ENCODE measurements around the gene NTSR1.

NTSR1 gene

GRCh38 chr20:62700261-62700930 is 8.2 kb upstream of the NTSR1 start:
- TF ChIP-seq, protein P1, sequence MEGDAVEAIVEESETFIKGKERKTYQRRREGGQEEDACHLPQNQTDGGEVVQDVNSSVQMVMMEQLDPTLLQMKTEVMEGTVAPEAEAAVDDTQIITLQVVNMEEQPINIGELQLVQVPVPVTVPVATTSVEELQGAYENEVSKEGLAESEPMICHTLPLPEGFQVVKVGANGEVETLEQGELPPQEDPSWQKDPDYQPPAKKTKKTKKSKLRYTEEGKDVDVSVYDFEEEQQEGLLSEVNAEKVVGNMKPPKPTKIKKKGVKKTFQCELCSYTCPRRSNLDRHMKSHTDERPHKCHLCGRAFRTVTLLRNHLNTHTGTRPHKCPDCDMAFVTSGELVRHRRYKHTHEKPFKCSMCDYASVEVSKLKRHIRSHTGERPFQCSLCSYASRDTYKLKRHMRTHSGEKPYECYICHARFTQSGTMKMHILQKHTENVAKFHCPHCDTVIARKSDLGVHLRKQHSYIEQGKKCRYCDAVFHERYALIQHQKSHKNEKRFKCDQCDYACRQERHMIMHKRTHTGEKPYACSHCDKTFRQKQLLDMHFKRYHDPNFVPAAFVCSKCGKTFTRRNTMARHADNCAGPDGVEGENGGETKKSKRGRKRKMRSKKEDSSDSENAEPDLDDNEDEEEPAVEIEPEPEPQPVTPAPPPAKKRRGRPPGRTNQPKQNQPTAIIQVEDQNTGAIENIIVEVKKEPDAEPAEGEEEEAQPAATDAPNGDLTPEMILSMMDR (IDR thresholded peaks at IDR 0.05; ENCODE audit: extremely low read depth, missing control alignments), result no peak
- DNase-seq (ENCODE audit: low spot score), result no peak

DNA sequence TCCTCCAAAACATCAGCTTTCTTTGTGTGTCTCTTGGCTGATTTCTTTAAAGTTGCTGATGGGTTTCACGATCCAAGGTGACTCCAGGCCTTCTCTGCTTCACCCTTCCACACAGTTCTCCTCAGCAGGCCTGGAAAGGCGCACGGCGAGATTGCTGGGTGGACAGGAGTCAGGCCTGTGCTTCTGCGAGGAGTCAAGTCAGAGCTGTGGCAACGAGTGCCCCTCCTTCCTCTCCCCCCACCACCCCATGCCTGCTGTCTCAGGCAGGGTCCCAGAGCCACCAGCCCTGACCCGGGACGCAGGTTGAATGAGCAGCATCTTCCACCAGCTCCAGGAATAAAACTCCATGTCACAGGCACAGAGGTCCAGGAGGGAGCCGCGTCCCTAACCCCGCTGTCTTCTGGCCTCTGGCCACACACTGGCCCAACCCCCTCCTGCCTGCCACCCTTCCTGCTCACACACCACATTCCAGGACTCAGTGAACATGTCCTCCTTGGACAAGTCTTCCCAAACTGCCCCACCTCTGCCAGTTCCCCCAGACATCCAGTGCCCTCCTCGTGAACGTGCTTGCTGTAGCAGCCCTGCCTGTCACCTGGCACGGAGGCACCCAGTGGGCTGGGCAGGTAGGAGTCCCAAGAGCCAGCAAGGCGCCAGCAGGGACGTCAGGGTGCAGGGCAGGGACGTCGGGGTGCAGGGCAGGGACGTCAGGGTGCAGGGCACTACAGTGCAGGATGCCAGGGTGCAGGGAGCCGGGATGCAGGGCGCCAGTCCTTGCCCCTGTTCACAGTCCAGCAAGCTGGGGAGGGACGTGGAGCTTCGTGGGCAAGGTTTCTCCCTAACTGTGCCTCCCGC is 7.2 kb upstream of the NTSR1 start:
- TF ChIP-seq, protein P1 (IDR thresholded peaks at IDR 0.05; ENCODE audit: extremely low read depth, missing control alignments), result no peak

GRCh38 chr20:62702013-62702300 is 6.7 kb upstream of the NTSR1 start:
- TF ChIP-seq, protein P1 (IDR thresholded peaks at IDR 0.05; ENCODE audit: extremely low read depth, missing control alignments), result no peak
- no peak for DNase-seq (ENCODE audit: low spot score)

More for the DNA sequence above, 7.2 kb upstream of the NTSR1 start:
- DNase-seq (ENCODE audit: low spot score), result no peak

GRCh38 chr20:62702895-62703852 is 5.5 kb upstream of the NTSR1 start:
- TF ChIP-seq, protein P1 (IDR thresholded peaks at IDR 0.05; ENCODE audit: extremely low read depth, missing control alignments), result no peak
- no peak for DNase-seq (ENCODE audit: low spot score)

GRCh38 chr20:62703853-62704228 is 4.8 kb upstream of the NTSR1 start:
- no peak for DNase-seq (ENCODE audit: low spot score)
- TF ChIP-seq, protein P1 (IDR thresholded peaks at IDR 0.05; ENCODE audit: extremely low read depth, missing control alignments), result no peak

GRCh38 chr20:62704341-62704948 is 4.2 kb upstream of the NTSR1 start:
- TF ChIP-seq, protein P1 (IDR thresholded peaks at IDR 0.05; ENCODE audit: extremely low read depth, missing control alignments), result no peak
- DNase-seq (ENCODE audit: low spot score), result no peak

All from GM20000 (cell line).